K562 (cell line): ENCODE data around the gene LEUTX. TPM values are rescaled to one million over a fixed set of nuclear protein-coding genes. Genes with fewer than 3 reads are reported as not detected.

Experiments used
- AFF4 ChIP-seq: sonication (generic); formaldehyde crosslinking; IDR thresholded peaks from 2 replicates; pipeline ENCODE4 v1.8.0; 2023; ENCODE audit warnings: mild to moderate bottlenecking, missing genetic modification reagents
- ATF4 ChIP-seq: fragments of 450-650 bp; formaldehyde crosslinking; IDR thresholded peaks from 2 replicates; pipeline ENCODE4 v1.4.0; 2022; ENCODE audit warnings: mild to moderate bottlenecking, moderate library complexity
- BRD4 ChIP-seq: fragments of 200-600 bp; sonication (generic); IDR thresholded peaks from 2 replicates; pipeline ENCODE4 v1.6.1; 2017; ENCODE audit warnings: inconsistent platforms
- EGR1 ChIP-seq: fragments of 450-650 bp; conservative IDR thresholded peaks from 2 replicates; pipeline ENCODE4 v1.6.1; 2017; ENCODE audit warnings: mild to moderate bottlenecking
- HSF4 ChIP-seq: fragments of 250-450 bp; sonication (Bioruptor Pico); IDR thresholded peaks from 2 replicates; pipeline ENCODE4 v2.1.2; 2022; ENCODE audit warnings: mild to moderate bottlenecking, moderate library complexity, borderline replicate concordance
- NR2C1 ChIP-seq, 2 experiments: fragments of 450-650 bp; IDR thresholded peaks; 2 replicates each; pipeline ENCODE4 v1.6.1; 2017; ENCODE audit warnings: mild to moderate bottlenecking in 2 of 2, antibody characterized with exemption in 1 of 2, inconsistent platforms in 1 of 2, missing compliant biosample characterization in 1 of 2, missing genetic modification characterization in 1 of 2
- PHTF2 ChIP-seq: fragments of 250-450 bp; sonication (Bioruptor Pico); IDR thresholded peaks from 2 replicates; pipeline ENCODE4 v1.5.0; 2021; ENCODE audit warnings: mild to moderate bottlenecking
- RBM34 ChIP-seq: fragments of 200-400 bp; formaldehyde crosslinking; IDR thresholded peaks from 2 replicates; pipeline ENCODE4 v1.6.1; 2018; ENCODE audit warnings: low read length, borderline replicate concordance; ENCODE audit not compliant: insufficient read depth
- SOX6 ChIP-seq: fragments of 450-650 bp; IDR thresholded peaks from 2 replicates; pipeline ENCODE4 v1.6.1; 2014; ENCODE audit warnings: mild to moderate bottlenecking
- SRSF9 ChIP-seq: fragments of 200-400 bp; formaldehyde crosslinking; IDR thresholded peaks from 2 replicates; pipeline ENCODE4 v1.6.1; 2017; ENCODE audit warnings: low read depth, low read length, borderline replicate concordance
- U2AF1 ChIP-seq: fragments of 200-400 bp; formaldehyde crosslinking; optimal IDR thresholded peaks from 2 replicates; pipeline ENCODE3; 2017; ENCODE audit warnings: mild to moderate bottlenecking, low read depth, low read length, moderate library complexity
- USF2 ChIP-seq: sonication (generic); formaldehyde crosslinking; IDR thresholded peaks from 2 replicates; pipeline ENCODE4 v1.5.0; 2020; ENCODE audit warnings: missing genetic modification reagents
- YBX1 ChIP-seq: fragments of 450-650 bp; IDR thresholded peaks from 2 replicates; pipeline ENCODE4 v1.7.1; 2016; ENCODE audit warnings: mild to moderate bottlenecking
- ZKSCAN1 ChIP-seq: fragments of 150-350 bp; IDR thresholded peaks from 2 replicates; pipeline ENCODE4 v1.6.1; 2016; ENCODE audit warnings: low read depth, low read length
- ZMIZ1 ChIP-seq, 2 experiments: fragments of 150-350 bp in 1 of 2; IDR thresholded peaks; 2 replicates each; pipeline ENCODE4 v1.6.1; 2012 to 2016; ENCODE audit warnings: low read depth in 2 of 2, low read length in 2 of 2, mild to moderate bottlenecking in 1 of 2, moderate library complexity in 1 of 2
- ZNF644 ChIP-seq: fragments of 200-800 bp; sonication (Bioruptor generic); IDR thresholded peaks from 2 replicates; pipeline ENCODE4 v1.6.1; 2016; ENCODE audit warnings: low read depth, missing genetic modification characterization, missing compliant biosample characterization
- polyA plus RNA-seq, 8 experiments: library from polyadenylated mRNA; depleted of rRNA in 4 of 8; stranded (reverse) in 5 of 8; unstranded in 3 of 8; fragments of >200 nt; fragmentation: Nextera tagmentation in 2 of 8; fragmentation: Illumina TruSeq in 1 of 8; extraction: Ambion mirVana in 2 of 8; extraction: Trizol in 1 of 8; gene quantifications; 2 replicates each; pipeline versions ENCODE4 v1.2.1 to v1.2.3, GENCODE V29; 2011 to 2014; ENCODE audit warnings: inconsistent platforms in 1 of 8, missing spikeins in 1 of 8
- total RNA-seq, 7 experiments: library from RNA; depleted of rRNA in 6 of 7; stranded (reverse); fragments of >200 nt in 6 of 7; fragmentation: Illumina TruSeq in 2 of 7; extraction: Trizol in 2 of 7; gene quantifications; 2 replicates each; pipeline versions ENCODE4 v1.2.1 to v1.2.3, GENCODE V29; 2011 to 2021; ENCODE audit warnings: low replicate concordance in 1 of 7
- TF ChIP-seq, protein P1 (sequence below): fragments of 250-450 bp; sonication (Bioruptor Pico); IDR thresholded peaks from 2 replicates; pipeline ENCODE4 v1.8.0; 2021; ENCODE audit warnings: borderline replicate concordance, mild to moderate bottlenecking, moderate library complexity; ENCODE audit not compliant: poor library complexity, severe bottlenecking

The LEUTX gene
- total and polyA plus RNA-seq, 9 of the 15 experiments (the other 6 are each of a cell fraction or from before 2014, with no cell fraction given): not detected

DNA sequence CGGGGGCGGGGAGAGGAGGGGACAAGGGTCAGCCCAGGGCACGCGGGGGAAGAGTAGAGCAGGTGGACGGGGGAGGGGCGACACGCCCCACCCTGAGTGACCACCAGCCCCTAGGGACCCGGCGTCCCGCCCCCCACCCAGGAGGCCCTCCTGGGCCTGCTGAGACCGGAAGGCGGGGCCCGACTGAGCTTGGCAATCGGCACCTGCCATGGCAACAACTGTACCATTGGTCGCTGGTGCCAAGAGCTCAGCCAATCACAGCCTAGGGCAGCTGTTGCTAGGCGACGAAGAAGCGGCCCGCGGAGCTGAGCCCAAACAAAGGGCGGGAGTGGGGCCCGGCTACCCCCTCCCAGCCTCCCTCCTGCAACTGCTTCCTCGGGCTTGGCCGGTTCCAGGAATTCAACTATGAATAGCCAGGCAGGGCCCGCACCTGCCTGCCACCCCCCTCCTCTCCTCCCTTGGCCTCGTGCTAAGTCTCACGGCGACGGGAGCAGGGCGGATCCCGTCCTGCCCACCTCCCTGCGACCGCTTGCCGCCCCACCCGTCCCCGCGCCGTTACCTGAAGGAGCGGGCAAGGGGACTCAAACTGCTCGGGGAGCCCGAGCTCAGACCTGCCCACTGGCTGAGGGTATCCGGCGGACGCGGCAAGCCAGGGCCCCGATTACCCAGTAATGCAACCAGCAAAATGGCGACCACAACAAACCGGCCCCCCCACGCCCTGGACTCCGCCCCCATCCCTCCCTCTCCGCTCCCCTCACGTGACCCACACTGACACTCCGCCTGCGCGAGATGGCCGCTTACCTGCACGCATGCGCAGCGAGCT is 55.0 kb downstream of the LEUTX start, which contains the start of gene DYRK1B (continued):
- TF ChIP-seq BRD4: no peak
- TF ChIP-seq USF2 (CRISPR knock-in tag): peak; percentile 98
- no peak for TF ChIP-seq U2AF1
- no peak for TF ChIP-seq ATF4 (CRISPR knock-in tag)
- TF ChIP-seq ZMIZ1 (IDR thresholded peaks at IDR 0.05; ENCODE audit: low read depth in 2 of 2, low read length in 2 of 2): no peak
- no peak for TF ChIP-seq NR2C1 (IDR thresholded peaks at IDR 0.05)
- peak; percentile 15; the same call in 1 of the 2 replicates for TF ChIP-seq NR2C1 (tag; IDR thresholded peaks at IDR 0.05)
- no peak for TF ChIP-seq HSF4 (CRISPR knock-in tag)
- TF ChIP-seq SOX6: 0 out of 2 replicates have a peak, but pooled peaks have one; percentile 55
- no peak for TF ChIP-seq SRSF9
- TF ChIP-seq, protein P1, sequence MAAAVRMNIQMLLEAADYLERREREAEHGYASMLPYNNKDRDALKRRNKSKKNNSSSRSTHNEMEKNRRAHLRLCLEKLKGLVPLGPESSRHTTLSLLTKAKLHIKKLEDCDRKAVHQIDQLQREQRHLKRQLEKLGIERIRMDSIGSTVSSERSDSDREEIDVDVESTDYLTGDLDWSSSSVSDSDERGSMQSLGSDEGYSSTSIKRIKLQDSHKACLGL (CRISPR knock-in tag): peak; percentile 55
- no peak for TF ChIP-seq ZNF644 (tag)
- TF ChIP-seq RBM34: no peak
- TF ChIP-seq EGR1: peak; percentile 70
- no peak for TF ChIP-seq PHTF2 (CRISPR knock-in tag)
- no peak for TF ChIP-seq YBX1
- TF ChIP-seq AFF4 (CRISPR knock-in tag): no peak
- no peak for TF ChIP-seq ZKSCAN1
